ENCODE data around the gene C4orf50.

Gene C4orf50

GRCh38 chr4:5877392-5877791, 140.8 kb downstream of the C4orf50 start:
- DNase-seq (ENCODE audit: extremely low spot score) = no peak
- no peak for TF ChIP-seq CTBP1 (IDR thresholded peaks at IDR 0.05; ENCODE audit: borderline replicate concordance)
- TF ChIP-seq ARNT (IDR thresholded peaks at IDR 0.05) = no peak
- no peak for TF ChIP-seq ELF4 (IDR thresholded peaks at IDR 0.05)
- no peak for TF ChIP-seq SUZ12 (IDR thresholded peaks at IDR 0.05)
- TF ChIP-seq HDGF (IDR thresholded peaks at IDR 0.05; ENCODE audit: borderline replicate concordance) = no peak
- no peak for TF ChIP-seq FOXK2 (IDR thresholded peaks at IDR 0.05)
- no peak for TF ChIP-seq FOXA1 (IDR thresholded peaks at IDR 0.05)
- TF ChIP-seq PKNOX1 (IDR thresholded peaks at IDR 0.05) = no peak
- TF ChIP-seq TARDBP (IDR thresholded peaks at IDR 0.05) = no peak
- no peak for TF ChIP-seq FOXM1 (IDR thresholded peaks at IDR 0.05; ENCODE audit: borderline replicate concordance)
- no peak for TF ChIP-seq BHLHE40 (IDR thresholded peaks at IDR 0.05; ENCODE audit: borderline replicate concordance)
- TF ChIP-seq LEF1 (IDR thresholded peaks at IDR 0.05; ENCODE audit: borderline replicate concordance) = no peak
- TF ChIP-seq NFRKB (IDR thresholded peaks at IDR 0.05) = no peak
- ChIA-PET CTCF (no interaction called here), POLR2A (no interaction called here)

DNA sequence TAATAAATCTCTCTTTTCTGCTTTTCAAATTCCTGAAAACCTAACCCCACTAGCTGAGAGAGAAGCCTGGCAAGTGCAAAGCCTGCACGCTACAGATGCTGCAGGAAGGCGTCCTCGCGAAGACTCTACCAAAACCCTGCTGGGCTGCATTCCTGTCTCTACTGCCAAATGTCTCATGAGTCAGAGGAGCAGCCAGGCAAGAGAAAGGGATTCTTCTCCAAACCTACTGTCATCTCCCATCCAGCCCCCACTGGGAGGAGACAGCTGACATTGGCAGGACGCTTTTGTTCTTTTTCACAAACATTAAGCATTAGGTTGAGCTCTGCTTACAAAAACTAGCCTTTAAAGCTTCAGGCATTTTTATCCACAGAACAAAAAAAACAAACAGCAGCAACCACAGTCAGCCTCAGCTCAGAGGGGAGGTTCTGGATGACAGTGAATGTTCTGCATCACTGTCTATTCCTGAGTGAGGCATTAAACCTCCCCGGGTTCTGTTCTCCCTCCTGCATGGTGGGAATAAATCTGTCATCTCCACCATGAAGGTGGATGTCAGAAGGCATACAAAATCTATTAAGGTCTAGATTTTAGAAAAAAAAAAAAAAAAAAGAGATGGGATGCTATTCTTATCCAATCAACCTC, 143.3 kb downstream of the C4orf50 start:
- DNase-seq (ENCODE audit: extremely low spot score) = no peak
- POLR2A ChIA-PET = no interaction called here
- TF ChIP-seq L3MBTL2 (conservative IDR thresholded peaks at IDR 0.05) (no peak), ELF4 (IDR thresholded peaks at IDR 0.05) (no peak), TARDBP (IDR thresholded peaks at IDR 0.05) (no peak), PKNOX1 (IDR thresholded peaks at IDR 0.05) (no peak), FOXM1 (IDR thresholded peaks at IDR 0.05; ENCODE audit: borderline replicate concordance) (no peak), FOXK2 (IDR thresholded peaks at IDR 0.05) (no peak), ZNF384 (IDR thresholded peaks at IDR 0.05) (no peak), HDGF (IDR thresholded peaks at IDR 0.05; ENCODE audit: borderline replicate concordance) (no peak), SP1 (IDR thresholded peaks at IDR 0.05) (no peak), SUZ12 (IDR thresholded peaks at IDR 0.05) (no peak), BHLHE40 (IDR thresholded peaks at IDR 0.05; ENCODE audit: borderline replicate concordance) (no peak), ARNT (IDR thresholded peaks at IDR 0.05) (no peak), NFRKB (IDR thresholded peaks at IDR 0.05) (no peak), CTBP1 (IDR thresholded peaks at IDR 0.05; ENCODE audit: borderline replicate concordance) (no peak), LEF1 (IDR thresholded peaks at IDR 0.05; ENCODE audit: borderline replicate concordance) (no peak), FOXA1 (IDR thresholded peaks at IDR 0.05) (no peak)
- CTCF ChIA-PET = interaction anchor here (0.9 kb wide), 1 partner anchor 58 kb away, joined by 3 read pairs; no protein-coding TSS in a partner anchor

GRCh38 chr4:5870701-5871100, 147.5 kb downstream of the C4orf50 start:
- TF ChIP-seq L3MBTL2 (conservative IDR thresholded peaks at IDR 0.05) (no peak), FOXM1 (IDR thresholded peaks at IDR 0.05; ENCODE audit: borderline replicate concordance) (no peak), ARNT (IDR thresholded peaks at IDR 0.05) (no peak), ELF4 (IDR thresholded peaks at IDR 0.05) (no peak), TARDBP (IDR thresholded peaks at IDR 0.05) (no peak), PKNOX1 (IDR thresholded peaks at IDR 0.05) (no peak)
- POLR2A ChIA-PET = no interaction called here
- DNase-seq (ENCODE audit: extremely low spot score) = no peak
- CTCF ChIA-PET = no interaction called here

GRCh38 chr4:5869966-5870619, 148.1 kb downstream of the C4orf50 start:
- ChIA-PET POLR2A (no interaction called here), CTCF (no interaction called here)
- TF ChIP-seq ARNT (IDR thresholded peaks at IDR 0.05) (no peak), FOXM1 (IDR thresholded peaks at IDR 0.05; ENCODE audit: borderline replicate concordance) (no peak), LEF1 (IDR thresholded peaks at IDR 0.05; ENCODE audit: borderline replicate concordance) (no peak), PKNOX1 (IDR thresholded peaks at IDR 0.05) (no peak), TARDBP (IDR thresholded peaks at IDR 0.05) (no peak), BHLHE40 (IDR thresholded peaks at IDR 0.05; ENCODE audit: borderline replicate concordance) (no peak), SUZ12 (IDR thresholded peaks at IDR 0.05) (no peak)
- DNase-seq (ENCODE audit: extremely low spot score) = no peak

GRCh38 chr4:5867866-5868265, 150.4 kb downstream of the C4orf50 start:
- ChIA-PET POLR2A (no interaction called here), CTCF (no interaction called here)
- DNase-seq (ENCODE audit: extremely low spot score) = no peak
- TF ChIP-seq FOXM1 (IDR thresholded peaks at IDR 0.05; ENCODE audit: borderline replicate concordance) (no peak), SUZ12 (IDR thresholded peaks at IDR 0.05) (no peak), FOXA1 (IDR thresholded peaks at IDR 0.05) (no peak), BHLHE40 (IDR thresholded peaks at IDR 0.05; ENCODE audit: borderline replicate concordance) (no peak), ZNF384 (IDR thresholded peaks at IDR 0.05) (no peak), L3MBTL2 (conservative IDR thresholded peaks at IDR 0.05) (no peak), PKNOX1 (IDR thresholded peaks at IDR 0.05) (no peak), NFRKB (IDR thresholded peaks at IDR 0.05) (no peak), CTBP1 (IDR thresholded peaks at IDR 0.05; ENCODE audit: borderline replicate concordance) (no peak), HDGF (IDR thresholded peaks at IDR 0.05; ENCODE audit: borderline replicate concordance) (no peak), FOXK2 (IDR thresholded peaks at IDR 0.05) (no peak), SP1 (IDR thresholded peaks at IDR 0.05) (no peak), ELF4 (IDR thresholded peaks at IDR 0.05) (no peak), LEF1 (IDR thresholded peaks at IDR 0.05; ENCODE audit: borderline replicate concordance) (no peak), ARNT (IDR thresholded peaks at IDR 0.05) (no peak)
